ENCODE data around the gene RBBP4.

Gene RBBP4

GRCh38 chr1:32612189-32612881, 38.7 kb upstream of the RBBP4 start (continued):
- TF ChIP-seq ZNF600 (tag by site-specific recombination; IDR thresholded peaks at IDR 0.05) (0 out of 2 replicates have a peak, but pooled peaks have one; percentile 47), ZNF274 (IDR thresholded peaks at IDR 0.05; ENCODE audit: low read length) (no peak), ZNF274 (tag by site-specific recombination; IDR thresholded peaks at IDR 0.05; ENCODE audit: borderline replicate concordance) (no peak), ZNF404 (tag by site-specific recombination; IDR thresholded peaks at IDR 0.05) (no peak), ZNF571 (tag by site-specific recombination; IDR thresholded peaks at IDR 0.05) (no peak), MZF1 (tag by site-specific recombination; IDR thresholded peaks at IDR 0.05; ENCODE audit: borderline replicate concordance) (no peak), ZNF830 (tag by site-specific recombination; IDR thresholded peaks at IDR 0.05; ENCODE audit: low read depth) (no peak), ZNF26 (tag by site-specific recombination; IDR thresholded peaks at IDR 0.05) (no peak), KLF1 (tag by site-specific recombination; IDR thresholded peaks at IDR 0.05) (no peak; the same call in 1 of the 2 replicates), ZNF292 (tag by site-specific recombination; IDR thresholded peaks at IDR 0.05; ENCODE audit: borderline replicate concordance, low read depth) (no peak), ZSCAN18 (tag by site-specific recombination; IDR thresholded peaks at IDR 0.05) (no peak), ZNF473 (tag by site-specific recombination; IDR thresholded peaks at IDR 0.05) (no peak), ZNF660 (tag by site-specific recombination; IDR thresholded peaks at IDR 0.05) (no peak), ZNF2 (tag by site-specific recombination; IDR thresholded peaks at IDR 0.05) (peak; percentile 75), SALL2 (tag by site-specific recombination; IDR thresholded peaks at IDR 0.05; ENCODE audit: borderline replicate concordance) (no peak), MEIS1 (CRISPR knock-in tag; IDR thresholded peaks at IDR 0.05; ENCODE audit: borderline replicate concordance) (no peak), SP3 (tag by site-specific recombination; IDR thresholded peaks at IDR 0.05) (peak; percentile 76), BCL11B (tag by site-specific recombination; IDR thresholded peaks at IDR 0.05; ENCODE audit: low read depth) (peak; percentile 76), ZNF792 (tag by site-specific recombination; IDR thresholded peaks at IDR 0.05) (no peak), ZNF433 (tag by site-specific recombination; IDR thresholded peaks at IDR 0.05; ENCODE audit: low read depth) (no peak), ZFP3 (tag by site-specific recombination; IDR thresholded peaks at IDR 0.05; ENCODE audit: low read depth) (no peak), HOXD13 (CRISPR knock-in tag; IDR thresholded peaks at IDR 0.05; ENCODE audit: borderline replicate concordance) (no peak), ZNF221 (tag by site-specific recombination; IDR thresholded peaks at IDR 0.05; ENCODE audit: borderline replicate concordance) (no peak), ZNF146 (tag by site-specific recombination; IDR thresholded peaks at IDR 0.05) (no peak), ZNF707 (tag by site-specific recombination; IDR thresholded peaks at IDR 0.05) (no peak), ZNF366 (tag by site-specific recombination; conservative IDR thresholded peaks at IDR 0.05) (no peak), ZNF391 (tag by site-specific recombination; IDR thresholded peaks at IDR 0.05; ENCODE audit: borderline replicate concordance, low read depth) (no peak), PATZ1 (tag by site-specific recombination; IDR thresholded peaks at IDR 0.05) (0 out of 2 replicates have a peak, but pooled peaks have one; percentile 34), ZNF184 (tag by site-specific recombination; IDR thresholded peaks at IDR 0.05) (no peak), BCL11A (tag by site-specific recombination; IDR thresholded peaks at IDR 0.05; ENCODE audit: low read depth) (peak; percentile 94; the same call in 1 of the 2 replicates), RBAK (tag by site-specific recombination; IDR thresholded peaks at IDR 0.05) (no peak), ZNF311 (tag by site-specific recombination; IDR thresholded peaks at IDR 0.05; ENCODE audit: borderline replicate concordance) (no peak)
- TF ChIP-seq, protein P1, sequence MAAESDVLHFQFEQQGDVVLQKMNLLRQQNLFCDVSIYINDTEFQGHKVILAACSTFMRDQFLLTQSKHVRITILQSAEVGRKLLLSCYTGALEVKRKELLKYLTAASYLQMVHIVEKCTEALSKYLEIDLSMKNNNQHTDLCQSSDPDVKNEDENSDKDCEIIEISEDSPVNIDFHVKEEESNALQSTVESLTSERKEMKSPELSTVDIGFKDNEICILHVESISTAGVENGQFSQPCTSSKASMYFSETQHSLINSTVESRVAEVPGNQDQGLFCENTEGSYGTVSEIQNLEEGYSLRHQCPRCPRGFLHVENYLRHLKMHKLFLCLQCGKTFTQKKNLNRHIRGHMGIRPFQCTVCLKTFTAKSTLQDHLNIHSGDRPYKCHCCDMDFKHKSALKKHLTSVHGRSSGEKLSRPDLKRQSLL (tag by site-specific recombination; IDR thresholded peaks at IDR 0.05) = no peak
- TF ChIP-seq, protein P2, sequence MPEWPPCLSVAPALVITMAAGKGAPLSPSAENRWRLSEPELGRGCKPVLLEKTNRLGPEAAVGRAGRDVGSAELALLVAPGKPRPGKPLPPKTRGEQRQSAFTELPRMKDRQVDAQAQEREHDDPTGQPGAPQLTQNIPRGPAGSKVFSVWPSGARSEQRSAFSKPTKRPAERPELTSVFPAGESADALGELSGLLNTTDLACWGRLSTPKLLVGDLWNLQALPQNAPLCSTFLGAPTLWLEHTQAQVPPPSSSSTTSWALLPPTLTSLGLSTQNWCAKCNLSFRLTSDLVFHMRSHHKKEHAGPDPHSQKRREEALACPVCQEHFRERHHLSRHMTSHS (tag by site-specific recombination; IDR thresholded peaks at IDR 0.05) = no peak

All from HEK293 (cell line).